Endothelial cell (in vitro differentiated cells): Measurements from ENCODE around the gene DPYSL4. TPM values are rescaled to one million over a fixed set of nuclear protein-coding genes. Genes with fewer than 3 reads are reported as not detected.

Source experiments
- DNase-seq: peaks from one replicate; pipeline ENCODE4 v3.0.0; 2021; ENCODE audit warnings: low spot score
- H3K27ac Mint-ChIP-seq: one replicate; pipeline ENCODE4 v1.8.0; 2021; ENCODE audit warnings: mixed read lengths, inconsistent platforms; ENCODE audit not compliant: unreplicated experiment
- H3K27me3 Mint-ChIP-seq: one replicate; pipeline ENCODE4 v1.8.0; 2021; ENCODE audit warnings: mild to moderate bottlenecking, moderate library complexity, mixed read lengths, inconsistent platforms; ENCODE audit not compliant: unreplicated experiment
- H3K36me3 Mint-ChIP-seq: one replicate; pipeline ENCODE4 v1.8.0; 2021; ENCODE audit warnings: mild to moderate bottlenecking, low read depth, mixed read lengths, inconsistent platforms; ENCODE audit not compliant: unreplicated experiment
- H3K4me1 Mint-ChIP-seq: one replicate; pipeline ENCODE4 v1.8.0; 2021; ENCODE audit warnings: mild to moderate bottlenecking, mixed read lengths, inconsistent platforms; ENCODE audit not compliant: unreplicated experiment
- H3K4me3 Mint-ChIP-seq: one replicate; pipeline ENCODE4 v1.8.0; 2021; ENCODE audit warnings: mild to moderate bottlenecking, mixed read lengths, inconsistent platforms; ENCODE audit not compliant: unreplicated experiment
- H3K9me3 Mint-ChIP-seq: one replicate; pipeline ENCODE4 v1.8.0; 2021; ENCODE audit warnings: mixed read lengths, inconsistent platforms; ENCODE audit not compliant: unreplicated experiment
- total RNA-seq: library from RNA; stranded (reverse); fragmentation: NEBNext Ultra II Directional; extraction: Animal tissue kit (Norgen Biotek cat#: 25700); gene quantifications from one replicate; pipeline ENCODE4 v1.2.1, GENCODE V29; 2021; ENCODE audit not compliant: unreplicated experiment
- TF ChIP-seq, protein P1 (sequence below): fragments of 200-600 bp; sonication (generic); IDR thresholded peaks from one replicate; pipeline ENCODE4 v1.5.0; 2021; ENCODE audit warnings: antibody characterized with exemption; ENCODE audit not compliant: unreplicated experiment

Gene DPYSL4
- total RNA-seq, 1 donor from 2014 or later = 15.0 TPM

DNA sequence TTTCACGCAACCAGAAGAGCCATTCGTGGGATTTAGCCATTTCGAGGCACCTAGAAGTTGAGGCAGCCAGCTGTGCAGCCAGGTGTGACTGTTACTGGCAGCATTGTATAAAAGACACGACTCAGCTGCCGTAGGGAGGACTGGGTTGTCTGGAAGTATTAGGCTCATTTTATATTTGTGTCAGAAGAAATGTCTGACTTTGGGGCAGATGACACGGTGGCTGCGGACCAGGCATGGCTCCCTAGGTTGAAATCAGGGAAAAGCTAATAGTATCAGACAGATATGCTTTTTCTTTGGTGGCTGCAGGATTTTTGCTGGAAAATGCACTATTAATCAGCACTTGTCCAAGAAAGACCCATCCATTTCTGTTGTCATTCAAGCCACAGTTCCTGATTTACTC is 4.2 kb upstream of the DPYSL4 start:
- H3K27me3 Mint-ChIP-seq = peaks cover 21% of the 10 kb centered on the region
- H3K9me3 Mint-ChIP-seq = no peaks in the 10 kb centered on the region
- TF ChIP-seq, protein P1, sequence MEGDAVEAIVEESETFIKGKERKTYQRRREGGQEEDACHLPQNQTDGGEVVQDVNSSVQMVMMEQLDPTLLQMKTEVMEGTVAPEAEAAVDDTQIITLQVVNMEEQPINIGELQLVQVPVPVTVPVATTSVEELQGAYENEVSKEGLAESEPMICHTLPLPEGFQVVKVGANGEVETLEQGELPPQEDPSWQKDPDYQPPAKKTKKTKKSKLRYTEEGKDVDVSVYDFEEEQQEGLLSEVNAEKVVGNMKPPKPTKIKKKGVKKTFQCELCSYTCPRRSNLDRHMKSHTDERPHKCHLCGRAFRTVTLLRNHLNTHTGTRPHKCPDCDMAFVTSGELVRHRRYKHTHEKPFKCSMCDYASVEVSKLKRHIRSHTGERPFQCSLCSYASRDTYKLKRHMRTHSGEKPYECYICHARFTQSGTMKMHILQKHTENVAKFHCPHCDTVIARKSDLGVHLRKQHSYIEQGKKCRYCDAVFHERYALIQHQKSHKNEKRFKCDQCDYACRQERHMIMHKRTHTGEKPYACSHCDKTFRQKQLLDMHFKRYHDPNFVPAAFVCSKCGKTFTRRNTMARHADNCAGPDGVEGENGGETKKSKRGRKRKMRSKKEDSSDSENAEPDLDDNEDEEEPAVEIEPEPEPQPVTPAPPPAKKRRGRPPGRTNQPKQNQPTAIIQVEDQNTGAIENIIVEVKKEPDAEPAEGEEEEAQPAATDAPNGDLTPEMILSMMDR = no peak
- no peak for DNase-seq
- H3K4me3 Mint-ChIP-seq = no peak overlapping the region
- peaks cover 3% of the 10 kb centered on the region for H3K4me1 Mint-ChIP-seq
- no peak overlapping the region for H3K27ac Mint-ChIP-seq
- H3K36me3 Mint-ChIP-seq = no peaks in the 10 kb centered on the region

GRCh38 chr10:132183046-132183445 is 3.7 kb upstream of the DPYSL4 start:
- H3K27me3 Mint-ChIP-seq = peaks cover 19% of the 10 kb centered on the region

GRCh38 chr10:132184816-132185593 is 1.7 kb upstream of the DPYSL4 start:
- Mint-ChIP-seq H3K27me3 (peaks cover 22% of the 10 kb centered on the region), H3K27ac (no peak overlapping the region), H3K36me3 (no peaks in the 10 kb centered on the region), H3K9me3 (no peaks in the 10 kb centered on the region), H3K4me3 (no peak overlapping the region), H3K4me1 (peaks cover 3% of the 10 kb centered on the region)
- DNase-seq = no peak
- TF ChIP-seq, protein P1 = no peak

More at GRCh38 chr10:132183046-132183445, 3.7 kb upstream of the DPYSL4 start:
- peaks cover 3% of the 10 kb centered on the region for H3K4me1 Mint-ChIP-seq
- no peak for DNase-seq
- no peak overlapping the region for H3K27ac Mint-ChIP-seq
- H3K9me3 Mint-ChIP-seq = no peaks in the 10 kb centered on the region
- H3K36me3 Mint-ChIP-seq = no peaks in the 10 kb centered on the region
- H3K4me3 Mint-ChIP-seq = no peak overlapping the region
- TF ChIP-seq, protein P1 = no peak

GRCh38 chr10:132185601-132186487 is 904 bp upstream of the DPYSL4 start:
- TF ChIP-seq, protein P1 = no peak
- H3K9me3 Mint-ChIP-seq = no peaks in the 10 kb centered on the region
- peaks cover 4% of the 10 kb centered on the region for H3K36me3 Mint-ChIP-seq
- H3K4me3 Mint-ChIP-seq = no peak overlapping the region
- peaks cover 3% of the 10 kb centered on the region for H3K4me1 Mint-ChIP-seq
- H3K27me3 Mint-ChIP-seq = peaks cover 19% of the 10 kb centered on the region
- no peak overlapping the region for H3K27ac Mint-ChIP-seq
- peak; percentile 53 for DNase-seq
